SW480 (cell line): ENCODE results near the gene GPC5.
"Not testable (repeated sequence)": the region's sequence is repeated elsewhere in the genome, so short reads cannot be mapped to it uniquely, and the experiment has no call there.

Experiments
- DNase-seq: peaks from one replicate; pipeline ENCODE4 v3.0.0-alpha.2; 2016; ENCODE audit warnings: low spot score

Gene GPC5

DNA sequence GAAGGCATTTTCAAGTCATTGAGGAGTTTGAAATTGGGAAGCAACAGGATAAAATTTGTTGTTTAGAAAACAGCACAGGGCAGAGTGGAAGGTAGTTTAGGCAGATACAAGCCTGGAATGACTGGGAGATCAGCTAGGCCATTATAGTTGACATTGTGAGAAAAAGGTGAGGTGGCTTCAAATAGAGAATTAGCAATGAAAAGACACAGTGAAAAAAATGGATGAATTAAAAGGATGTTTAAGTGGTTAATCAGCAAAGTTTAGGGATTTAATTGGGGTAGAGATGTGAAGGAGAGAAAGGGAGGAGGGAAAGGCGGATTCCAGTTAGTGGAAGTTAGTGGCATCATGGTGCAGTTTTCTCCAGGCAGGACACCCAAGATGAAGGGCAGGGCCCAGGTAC lies 1257.7 kb downstream of the GPC5 start:
- no peak for DNase-seq

DNA sequence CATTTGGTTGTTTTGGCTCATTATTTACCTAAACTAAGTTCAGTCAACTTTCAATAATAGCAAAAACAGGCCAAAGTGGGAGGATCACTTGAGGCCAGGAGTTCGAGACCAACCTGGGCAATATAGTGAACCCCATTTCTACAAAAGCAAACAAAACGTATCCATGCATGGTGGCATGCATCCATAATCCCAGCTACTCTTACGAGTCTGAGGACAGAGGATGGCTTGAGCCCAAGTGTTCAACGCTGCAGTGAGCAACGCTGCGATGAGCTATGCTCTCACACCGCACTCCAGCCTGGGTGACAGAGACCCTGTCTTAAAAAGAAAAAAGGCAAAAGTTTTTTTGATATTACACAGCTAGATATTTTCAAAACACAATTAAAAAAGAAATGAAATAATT lies 1258.2 kb downstream of the GPC5 start:
- DNase-seq: no peak

DNA sequence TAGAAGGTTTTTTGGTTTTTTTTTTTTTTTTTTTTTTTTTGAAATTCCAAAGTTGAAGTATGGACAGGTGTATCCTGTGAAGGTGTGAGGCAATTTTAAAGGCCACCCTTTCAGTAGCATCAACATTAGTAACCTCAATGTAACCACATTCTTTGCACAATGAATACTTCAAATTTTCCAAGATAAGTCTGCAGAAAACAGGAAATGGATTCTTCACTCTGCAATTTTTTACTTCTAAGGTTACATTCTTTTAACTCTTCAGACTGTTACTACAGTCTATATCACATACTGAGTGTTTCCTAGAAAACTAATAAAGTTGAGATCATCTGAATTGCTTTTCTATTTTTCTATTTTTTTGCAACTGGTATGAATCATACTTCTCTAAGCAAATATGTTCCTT lies 1259.1 kb downstream of the GPC5 start:
- no peak for DNase-seq

DNA sequence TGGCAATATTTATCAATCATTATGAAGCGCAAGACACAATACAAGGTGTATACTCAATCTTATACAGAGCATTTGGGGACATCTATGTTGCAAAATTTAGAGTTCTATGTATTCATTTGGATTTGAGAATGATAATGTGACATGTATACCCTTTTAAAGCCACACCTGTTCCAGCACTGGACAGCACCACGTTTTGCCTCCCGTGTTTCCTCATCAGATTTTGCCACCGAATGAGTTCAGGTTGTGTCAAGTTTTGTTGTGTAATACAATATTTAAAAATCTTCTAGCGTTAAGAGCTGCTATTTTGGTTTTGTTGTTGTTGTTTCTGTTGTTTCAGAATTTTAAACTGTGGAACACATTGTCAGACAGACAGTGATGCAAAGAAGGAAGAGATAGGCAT lies 1259.9 kb downstream of the GPC5 start:
- DNase-seq: no peak

DNA sequence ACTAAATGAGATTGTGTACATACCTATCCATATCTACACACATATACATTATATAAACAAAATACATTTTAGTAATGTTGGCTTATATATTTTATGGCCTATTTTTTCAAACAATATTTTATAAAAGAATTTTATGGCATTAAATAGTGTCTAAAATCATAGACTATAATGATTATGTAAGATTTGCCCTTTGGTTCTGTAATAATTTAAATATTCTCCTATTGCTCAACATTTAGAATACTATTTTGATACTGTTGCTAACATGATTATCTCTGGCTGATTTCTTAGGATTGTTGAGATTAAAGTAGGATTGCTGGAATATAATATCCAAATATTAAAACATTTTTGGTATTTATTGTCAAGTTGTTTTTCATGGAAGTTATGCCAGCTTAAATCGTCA lies 1263.0 kb downstream of the GPC5 start:
- DNase-seq: no peak

DNA sequence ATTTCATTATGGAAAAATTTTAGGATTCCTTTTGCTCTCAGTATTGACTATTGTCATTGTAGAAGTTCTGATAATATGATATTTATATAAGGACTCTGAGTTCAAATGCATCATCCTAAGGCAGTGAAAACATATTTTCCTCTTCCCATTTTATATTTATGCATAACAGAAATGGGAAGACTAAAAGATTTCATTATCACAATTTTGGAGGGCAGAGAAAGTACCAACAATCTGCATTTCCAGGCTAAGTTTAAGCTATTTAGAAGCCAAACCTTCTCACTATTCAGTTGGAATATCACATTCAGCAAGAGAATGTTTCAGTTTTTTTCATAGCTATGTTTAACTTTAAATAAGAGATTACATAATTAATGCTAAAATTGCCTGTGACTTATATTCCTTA lies 1269.7 kb downstream of the GPC5 start:
- DNase-seq: no peak

DNA sequence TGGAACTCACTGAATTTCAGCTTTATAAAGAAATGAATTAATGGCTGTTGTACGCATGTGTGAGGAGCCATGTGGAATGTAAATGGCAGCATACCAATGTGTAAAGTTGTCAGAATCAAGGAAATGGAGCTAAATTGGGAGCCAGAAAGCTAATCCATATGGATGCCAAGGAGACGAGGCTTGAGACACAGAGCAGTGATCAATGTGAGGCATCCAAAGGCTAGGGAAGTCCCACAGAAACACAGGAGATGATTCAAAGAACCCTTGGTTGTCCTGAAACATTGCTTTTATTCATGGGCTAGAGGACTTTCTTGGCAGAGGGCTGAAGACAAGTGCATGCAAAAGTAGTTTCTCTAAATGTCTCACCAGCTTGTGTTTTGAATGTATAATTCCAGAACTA lies 1271.7 kb downstream of the GPC5 start:
- no peak for DNase-seq

DNA sequence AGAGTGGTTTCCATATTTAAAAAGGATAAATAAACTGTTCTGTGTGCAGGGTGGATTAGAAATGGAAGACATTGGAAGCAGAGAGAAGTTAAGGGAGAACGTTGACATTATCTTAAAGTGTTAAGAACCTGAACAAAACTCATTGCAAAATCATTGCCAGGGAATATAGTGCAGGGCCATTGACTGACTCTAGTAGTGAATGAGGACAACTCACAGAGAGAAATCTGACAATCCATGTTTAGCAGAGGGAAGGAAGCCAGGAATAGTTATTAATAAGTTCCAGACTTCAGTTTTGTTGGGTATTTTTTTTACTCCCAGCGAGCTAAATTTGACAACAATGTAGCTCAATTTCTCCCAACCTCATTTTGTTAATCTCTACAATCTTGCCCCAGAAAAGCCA lies 1273.4 kb downstream of the GPC5 start:
- DNase-seq: no peak

DNA sequence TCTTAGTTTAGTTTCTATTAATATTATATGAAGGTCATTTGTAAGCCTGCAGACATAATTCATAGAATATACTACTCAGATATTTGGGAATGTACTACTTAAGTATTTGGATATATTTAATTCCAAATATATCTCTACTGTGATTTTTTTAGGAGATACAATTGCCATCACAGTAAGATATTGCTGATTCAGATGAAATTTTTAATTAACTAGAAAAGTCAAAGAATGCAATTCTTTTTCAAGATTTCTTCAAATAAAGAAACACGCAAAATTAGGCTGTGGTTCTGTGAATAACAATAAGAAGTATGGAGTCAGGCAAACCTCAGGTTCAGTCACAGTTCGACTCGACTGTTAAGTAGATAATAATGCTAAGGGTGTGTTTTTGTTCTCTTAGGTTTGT lies 1277.8 kb downstream of the GPC5 start:
- DNase-seq: no peak

DNA sequence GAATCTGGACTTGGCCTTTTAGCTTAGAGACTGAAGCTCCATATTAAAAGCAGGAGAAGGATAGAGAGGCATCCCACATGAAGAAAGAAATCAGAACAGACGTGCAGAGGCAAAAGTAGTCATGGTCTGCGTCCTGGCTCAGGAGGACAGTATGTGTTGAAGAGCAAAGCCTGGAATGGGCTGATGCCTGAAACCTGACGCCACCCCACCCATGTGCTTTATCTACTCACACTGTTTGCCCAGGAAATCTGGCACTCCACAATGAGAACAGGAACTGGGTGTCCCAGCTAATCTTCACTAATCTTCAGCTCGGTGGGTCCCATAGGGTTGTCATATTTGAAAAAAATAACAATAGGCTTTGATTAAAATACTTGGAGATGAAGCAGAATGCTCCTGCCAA lies 1279.2 kb downstream of the GPC5 start:
- DNase-seq: no peak

DNA sequence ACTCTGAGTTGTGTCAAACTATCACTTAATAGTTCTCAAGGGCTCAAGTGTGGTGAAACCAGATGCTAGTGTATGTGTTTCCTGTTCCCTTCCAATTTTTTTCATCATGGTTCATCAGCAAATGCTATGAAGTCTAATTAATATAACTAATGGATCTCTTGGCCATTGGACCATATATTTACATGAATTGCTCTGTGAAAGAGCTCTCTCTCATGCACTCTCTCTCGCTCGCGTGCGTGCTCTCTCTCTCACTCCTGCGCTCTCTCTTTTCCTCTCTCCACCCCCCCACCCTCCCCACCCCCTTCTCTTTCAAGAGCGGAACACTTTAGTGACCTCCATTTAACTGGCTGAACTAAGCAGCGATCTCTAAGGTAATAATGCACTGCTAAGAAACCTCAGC lies 1281.2 kb downstream of the GPC5 start:
- no peak for DNase-seq

DNA sequence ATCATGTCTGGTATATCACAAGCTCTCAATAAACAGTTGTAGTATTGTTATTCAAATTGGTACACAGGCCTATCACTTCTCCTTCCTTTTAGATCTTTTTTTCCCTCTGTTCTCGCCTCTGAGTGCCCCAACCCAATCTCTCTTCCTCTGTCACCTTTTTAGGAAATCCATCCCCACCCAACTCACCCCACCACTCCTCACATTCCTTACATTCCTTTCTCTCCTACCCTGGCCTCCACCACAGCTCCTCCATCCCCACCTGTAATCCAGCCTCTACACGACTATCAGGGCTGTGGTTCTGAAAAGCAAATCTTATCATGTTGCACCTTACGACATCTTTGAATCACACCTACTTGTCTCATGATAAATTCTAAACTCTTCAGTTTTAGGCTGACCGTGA lies 1282.8 kb downstream of the GPC5 start:
- DNase-seq: no peak

DNA sequence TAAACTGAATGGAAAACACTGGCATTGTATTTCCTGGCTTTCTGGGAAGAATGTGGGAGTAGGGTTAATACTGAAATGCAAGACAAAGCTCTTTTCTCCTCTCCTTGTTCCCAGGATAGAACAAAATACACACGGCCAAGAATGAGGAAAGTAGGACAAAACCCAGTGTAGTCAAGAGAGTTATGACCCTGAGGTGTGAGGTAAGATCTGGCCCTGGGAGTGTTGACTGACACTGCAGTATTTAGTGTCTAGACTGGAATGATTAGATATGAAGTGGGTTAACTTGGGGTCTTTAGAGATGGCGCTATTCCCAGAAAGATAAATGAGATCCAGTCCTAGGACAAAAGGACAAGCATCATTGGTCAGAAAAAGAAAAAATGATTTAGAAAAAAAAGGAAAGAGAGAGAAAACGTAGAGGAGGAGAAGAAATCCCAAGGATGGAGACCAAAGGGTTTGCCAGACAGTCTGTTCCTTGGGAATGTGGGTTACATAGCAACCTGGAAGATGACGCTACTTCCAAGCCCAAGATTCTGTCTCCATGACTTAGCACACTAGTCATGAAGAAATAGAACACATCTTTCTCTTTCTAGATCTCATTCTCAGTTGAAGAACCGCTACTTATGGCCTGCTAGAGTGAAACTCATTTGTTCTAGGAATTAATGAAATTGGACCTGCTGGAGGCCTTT lies 1284.6 kb downstream of the GPC5 start:
- DNase-seq: no peak

DNA sequence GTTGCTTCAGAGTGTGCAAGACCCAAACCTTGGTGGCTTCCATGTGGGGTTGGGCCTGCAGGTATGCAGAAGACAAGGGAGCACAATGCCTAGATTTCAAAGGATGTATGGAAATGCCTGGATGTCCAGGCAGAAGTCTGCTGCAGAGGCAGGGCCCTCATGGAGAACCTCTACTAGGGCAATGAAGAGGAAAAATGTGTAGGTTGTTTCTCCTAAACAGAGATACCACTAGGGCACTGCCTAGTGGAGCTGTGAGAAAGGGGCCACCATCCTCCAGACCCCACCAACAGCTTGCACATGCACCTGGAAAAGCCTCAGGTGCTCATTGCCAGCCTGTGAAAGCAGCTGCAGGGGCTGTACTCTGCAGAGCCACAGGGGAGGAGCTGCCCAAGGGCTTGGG lies 1295.6 kb downstream of the GPC5 start:
- DNase-seq: no peak

DNA sequence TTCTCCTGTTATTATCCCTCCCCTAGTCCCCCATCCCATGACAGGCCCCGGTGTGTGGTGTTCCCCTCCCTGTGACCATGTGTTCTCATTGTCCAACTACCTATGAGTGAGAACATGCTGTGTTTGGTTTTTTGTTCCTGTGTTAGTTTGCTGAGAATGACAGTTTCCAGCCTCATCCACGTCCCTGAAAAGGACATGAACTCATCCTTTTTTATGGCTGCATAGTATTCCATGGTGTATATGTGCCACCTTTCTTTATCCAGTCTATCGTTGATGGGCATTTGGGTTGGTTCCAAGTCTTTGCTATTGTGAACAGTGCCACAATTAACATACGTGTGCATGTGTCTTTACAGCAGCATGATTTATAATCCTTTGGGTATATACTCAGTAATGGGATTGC lies 1297.4 kb downstream of the GPC5 start:
- DNase-seq: not testable (repeated sequence)

DNA sequence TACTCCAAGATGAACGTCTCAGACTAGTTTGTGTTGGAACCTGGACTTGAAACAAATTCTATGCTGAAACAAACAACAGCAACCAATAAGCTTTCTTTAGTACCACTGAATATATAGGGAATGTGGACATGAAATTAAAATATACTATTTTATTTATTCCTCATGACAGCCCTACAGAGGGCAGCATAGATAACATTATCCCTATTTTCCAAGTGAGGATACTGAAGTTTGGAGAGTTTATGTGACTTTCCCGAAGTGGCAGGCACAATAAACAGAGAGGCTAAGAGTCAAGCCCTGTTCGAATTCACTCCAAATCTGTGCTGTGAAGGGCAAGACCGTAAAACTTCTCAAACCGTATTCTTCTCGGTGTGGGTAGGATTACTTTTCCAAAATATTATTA lies 1318.3 kb downstream of the GPC5 start:
- DNase-seq: no peak

DNA sequence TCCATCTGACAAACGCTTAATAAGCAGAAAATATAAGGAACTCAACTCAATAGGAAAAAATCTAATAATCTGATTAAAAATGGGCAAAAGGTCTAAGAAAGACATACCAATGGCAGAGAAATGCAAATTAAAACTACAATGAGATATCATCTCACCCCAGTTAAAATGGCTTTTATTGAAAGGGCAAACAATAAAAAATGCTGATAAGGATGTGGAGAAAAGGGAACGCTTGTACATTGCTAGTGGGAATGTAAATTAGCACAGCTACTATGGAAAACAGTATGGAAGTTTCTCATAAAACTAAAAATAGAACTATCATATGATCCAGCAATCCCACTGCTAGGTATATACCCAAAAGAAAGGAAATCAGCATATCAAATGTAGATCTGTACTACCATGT lies 1319.4 kb downstream of the GPC5 start:
- DNase-seq: no peak

DNA sequence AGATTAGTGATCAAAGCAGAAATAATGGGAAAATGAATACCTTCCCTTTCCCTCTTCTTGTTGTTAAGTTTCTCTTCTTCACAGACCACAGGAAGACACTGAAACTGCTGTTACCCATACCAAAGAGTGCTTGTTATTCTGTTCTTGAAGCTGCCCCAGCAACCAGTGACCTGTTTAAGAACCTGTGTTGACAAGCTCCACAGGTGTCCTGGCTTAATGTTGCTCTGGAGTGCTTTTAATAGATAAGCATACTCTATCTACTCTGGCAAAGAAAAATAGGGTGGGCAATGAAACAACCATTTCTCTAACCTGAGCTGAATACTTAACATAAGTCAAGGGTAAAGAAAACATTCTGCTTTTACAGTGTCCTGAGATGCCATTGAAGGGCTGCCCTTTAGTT lies 1321.4 kb downstream of the GPC5 start:
- no peak for DNase-seq

DNA sequence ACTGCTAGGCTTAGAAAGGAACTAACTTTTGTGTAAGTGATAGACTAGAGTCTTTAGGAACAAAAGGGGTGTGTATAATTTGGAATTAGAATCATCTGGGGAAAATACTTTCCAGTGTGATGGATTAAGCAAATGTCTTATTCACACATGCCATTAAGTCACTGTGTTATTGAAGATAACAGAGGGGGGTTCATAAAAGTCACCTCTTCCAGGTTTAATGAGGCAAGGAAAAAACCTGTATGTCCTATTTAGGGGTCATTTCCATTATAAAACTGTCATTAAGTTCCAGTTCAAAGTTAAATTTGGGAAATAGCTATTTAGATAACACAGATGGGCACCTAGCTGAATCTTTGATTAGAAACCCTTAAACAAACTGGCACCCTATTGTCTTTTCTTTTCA lies 1323.2 kb downstream of the GPC5 start:
- DNase-seq: no peak

DNA sequence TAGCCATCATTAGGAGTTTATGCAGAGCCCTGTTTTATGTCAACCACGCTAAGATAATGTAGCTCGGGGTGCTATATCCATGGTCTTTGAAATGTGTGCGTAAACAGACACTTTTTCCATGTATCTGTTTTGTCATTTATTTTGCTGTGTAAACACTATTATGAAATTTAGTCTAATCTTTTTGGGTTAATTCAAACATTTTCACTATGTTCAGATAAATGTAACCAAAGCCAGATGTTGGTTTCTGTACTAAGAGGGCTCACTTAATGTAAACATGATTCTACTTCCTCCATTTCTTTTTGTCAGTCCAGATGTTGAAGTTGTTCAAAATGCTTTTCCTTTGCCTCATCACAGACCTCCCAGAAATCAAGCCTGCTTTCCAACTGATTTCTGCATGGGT lies 1328.7 kb downstream of the GPC5 start:
- DNase-seq: no peak

DNA sequence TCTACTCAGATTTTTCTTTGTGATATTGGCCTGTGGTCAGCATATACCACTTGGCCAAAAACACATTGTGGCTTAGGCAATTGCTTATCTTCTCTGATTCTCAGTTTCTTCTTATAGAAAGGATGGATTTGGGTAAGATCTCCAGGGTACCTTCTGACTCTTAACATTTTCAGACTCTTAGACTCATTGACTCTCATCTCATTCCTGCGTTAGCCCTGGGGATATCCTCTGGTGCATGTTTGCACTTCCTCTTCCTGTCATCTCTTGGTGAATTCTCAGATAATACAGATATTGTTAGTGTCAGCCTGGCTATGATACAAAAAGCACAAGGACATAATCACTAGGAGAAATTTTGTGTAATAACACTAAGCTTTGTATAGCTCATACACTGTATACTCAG lies 1335.6 kb downstream of the GPC5 start:
- DNase-seq: no peak

DNA sequence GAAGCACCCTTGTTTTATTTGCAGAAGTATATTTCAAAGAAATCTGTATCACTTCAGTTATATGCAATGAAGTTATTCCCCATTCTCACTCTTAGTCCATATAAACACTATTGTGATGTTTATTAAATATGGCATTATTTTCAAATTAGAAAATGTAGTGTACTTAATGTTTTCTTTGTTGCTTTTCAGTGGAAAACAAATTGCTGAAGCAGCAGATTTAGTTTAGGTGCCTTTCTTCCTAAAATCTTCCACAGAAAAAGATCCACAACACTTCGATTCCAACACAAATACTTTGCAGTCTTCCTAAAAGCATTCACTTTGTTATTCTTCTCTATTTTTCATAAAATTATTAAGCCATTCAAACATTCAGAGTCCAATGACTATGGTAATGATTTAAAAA lies 1336.1 kb downstream of the GPC5 start:
- DNase-seq: no peak

DNA sequence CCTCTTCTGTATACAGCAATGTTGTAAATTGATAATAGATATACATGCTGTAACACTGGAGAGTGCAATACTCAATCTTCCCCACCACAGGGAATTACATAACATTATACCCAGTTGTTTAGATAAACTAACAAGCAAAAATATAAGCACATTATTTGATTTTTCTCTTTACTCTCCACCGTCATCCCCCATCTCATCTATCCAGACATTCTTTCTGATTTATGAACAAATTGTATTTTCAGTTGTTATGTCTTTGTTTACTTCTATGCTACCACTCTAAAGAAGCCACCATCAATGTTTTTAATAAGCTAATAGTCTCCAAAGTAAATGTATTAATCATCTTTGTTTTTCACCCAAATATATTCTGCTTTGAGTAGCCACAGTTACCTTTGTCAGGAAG lies 1337.5 kb downstream of the GPC5 start:
- DNase-seq: no peak

DNA sequence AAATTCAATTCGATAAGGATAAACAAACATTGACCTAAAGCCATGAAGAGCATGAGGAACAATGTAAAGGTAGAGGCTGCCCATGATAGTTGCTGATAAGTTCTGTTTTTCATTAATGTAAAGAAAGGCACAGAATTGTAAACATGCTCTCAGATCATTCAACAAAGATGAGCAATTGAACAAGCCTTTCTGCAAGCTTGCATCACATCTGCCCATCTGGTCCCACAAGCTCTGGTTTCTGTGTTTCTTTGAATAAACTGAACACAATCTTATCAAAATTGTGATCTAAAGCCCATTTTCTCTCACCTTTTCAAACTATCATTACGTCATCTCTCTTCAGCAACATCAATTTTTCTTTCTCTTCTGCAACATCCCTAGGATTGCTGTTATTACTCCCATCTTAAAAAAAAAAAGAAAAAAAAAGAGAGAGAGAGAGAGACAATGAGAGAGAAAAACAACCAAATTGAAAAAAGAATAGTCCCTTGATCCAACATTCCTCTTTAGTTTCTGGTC lies 1340.9 kb downstream of the GPC5 start:
- no peak for DNase-seq

DNA sequence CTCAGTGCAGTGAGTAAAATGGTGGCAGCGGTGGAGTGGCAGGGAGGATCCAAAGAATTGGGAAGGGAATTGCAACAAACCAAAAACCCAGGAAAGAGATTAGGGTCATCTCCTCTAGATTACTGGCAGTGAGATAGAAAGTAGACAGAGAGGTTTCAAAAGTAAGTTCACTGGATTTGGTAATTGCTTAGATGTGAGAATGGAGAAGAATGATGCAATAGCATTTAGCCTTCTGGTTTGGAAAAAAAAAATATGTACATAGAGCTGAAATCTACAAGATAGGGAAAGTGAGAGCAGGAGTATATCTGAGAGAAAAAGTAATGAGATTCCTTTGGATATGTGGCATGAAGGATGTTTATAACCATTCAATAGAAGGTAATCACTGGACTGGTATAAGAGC lies 1345.6 kb downstream of the GPC5 start:
- DNase-seq: no peak
